ENCODE data around the gene SCN1A. TPM values are rescaled to one million over a fixed set of nuclear protein-coding genes. Genes with fewer than 3 reads are reported as not detected.

Gene SCN1A
- total and polyA plus RNA-seq, 2 donors (not counting 3 experiments of a cell fraction or from before 2014, with no cell fraction given) = not detected

DNA sequence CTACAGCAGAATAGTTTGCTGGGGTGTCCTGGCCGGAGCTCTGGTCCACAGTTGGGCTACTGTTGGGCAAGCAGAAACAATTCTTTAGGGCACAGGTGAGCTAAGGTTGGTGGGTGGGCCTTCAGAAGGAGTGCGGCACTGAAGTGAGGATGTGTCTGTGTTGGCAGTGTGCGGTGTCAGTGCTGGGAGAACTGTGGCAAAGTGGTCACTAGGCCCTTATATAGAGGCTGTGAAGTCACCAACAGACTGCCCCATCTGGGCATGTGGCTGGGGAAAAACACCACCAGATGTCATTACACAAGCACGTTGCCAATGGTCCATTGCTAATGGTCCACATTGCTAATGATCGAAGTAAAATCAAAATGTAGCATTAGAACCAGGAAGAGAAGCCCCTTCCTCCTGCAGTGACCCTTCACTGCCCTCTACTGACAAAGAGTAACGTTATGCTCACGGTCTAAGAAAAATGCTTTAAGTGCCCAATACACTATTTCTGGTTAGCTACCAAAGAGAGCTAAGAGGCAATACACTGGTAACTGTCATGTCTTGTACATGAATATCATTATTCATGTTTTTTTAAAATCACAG, 21.3 kb downstream of the SCN1A start:
- Histone ChIP-seq H3K9me3 (replicated peaks; ENCODE audit: control insufficient read depth, insufficient read depth, low read length) (no peaks in the 10 kb centered on the region), H3K79me2 (ENCODE audit: control insufficient read depth, insufficient read depth, low read length) (no peaks in the 10 kb centered on the region), H2AFZ (ENCODE audit: low read depth, low read length) (peak overlapping the region; percentile 0), H3K36me3 (ENCODE audit: control insufficient read depth in 2 of 2, extremely low read depth in 1 of 2, insufficient read depth in 2 of 2, low read length in 2 of 2) (no peaks in the 10 kb centered on the region), H3K27me3 (ENCODE audit: control insufficient read depth in 2 of 2, insufficient read depth in 2 of 2, low read length in 2 of 2) (no peaks in the 10 kb centered on the region), H3K9me1 (replicated peaks; ENCODE audit: control insufficient read depth, extremely low read depth, insufficient read depth, low read length) (no peaks in the 10 kb centered on the region), H4K20me1 (replicated peaks; ENCODE audit: control insufficient read depth, extremely low read depth, insufficient read depth, low read length) (no peaks in the 10 kb centered on the region), H3K9ac (replicated peaks; ENCODE audit: extremely low read depth, insufficient read depth, low read length) (no peak overlapping the region), H3K4me2 (ENCODE audit: insufficient read depth, low read length) (no peak overlapping the region), H3K27ac (ENCODE audit: insufficient read depth, low read depth, low read length) (no peak overlapping the region), H3K4me1 (ENCODE audit: control insufficient read depth, extremely low read depth, insufficient read depth, low read length) (no peaks in the 10 kb centered on the region), H3K4me3 (replicated peaks in 1 of 3; ENCODE audit: insufficient read depth in 1 of 3, low read depth in 1 of 3, low read length in 3 of 3) (no peak overlapping the region)
- no TSS peak for BruUV-seq (replicated peaks)
- peak; percentile 68 for DNase-seq (ENCODE audit: low read depth, low spot score)
- dilution Hi-C loops (cut with MboI; ENCODE audit: extremely low pct_ligation_motif_present, low sequenced_read_pairs) = no loop called here
- TF ChIP-seq POLR2A (IDR thresholded peaks at IDR 0.05; ENCODE audit: low read depth, low read length) = no peak
- TF ChIP-seq, protein P1, sequence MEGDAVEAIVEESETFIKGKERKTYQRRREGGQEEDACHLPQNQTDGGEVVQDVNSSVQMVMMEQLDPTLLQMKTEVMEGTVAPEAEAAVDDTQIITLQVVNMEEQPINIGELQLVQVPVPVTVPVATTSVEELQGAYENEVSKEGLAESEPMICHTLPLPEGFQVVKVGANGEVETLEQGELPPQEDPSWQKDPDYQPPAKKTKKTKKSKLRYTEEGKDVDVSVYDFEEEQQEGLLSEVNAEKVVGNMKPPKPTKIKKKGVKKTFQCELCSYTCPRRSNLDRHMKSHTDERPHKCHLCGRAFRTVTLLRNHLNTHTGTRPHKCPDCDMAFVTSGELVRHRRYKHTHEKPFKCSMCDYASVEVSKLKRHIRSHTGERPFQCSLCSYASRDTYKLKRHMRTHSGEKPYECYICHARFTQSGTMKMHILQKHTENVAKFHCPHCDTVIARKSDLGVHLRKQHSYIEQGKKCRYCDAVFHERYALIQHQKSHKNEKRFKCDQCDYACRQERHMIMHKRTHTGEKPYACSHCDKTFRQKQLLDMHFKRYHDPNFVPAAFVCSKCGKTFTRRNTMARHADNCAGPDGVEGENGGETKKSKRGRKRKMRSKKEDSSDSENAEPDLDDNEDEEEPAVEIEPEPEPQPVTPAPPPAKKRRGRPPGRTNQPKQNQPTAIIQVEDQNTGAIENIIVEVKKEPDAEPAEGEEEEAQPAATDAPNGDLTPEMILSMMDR (IDR thresholded peaks at IDR 0.05; ENCODE audit: extremely low read depth in 1 of 2, insufficient read depth in 1 of 2, low read depth in 1 of 2, low read length in 2 of 2) = peak; percentile 47 to 63
- ChIA-PET CTCF (interaction anchor here (0.6 to 2.6 kb wide), 20 partner anchors 9 to 1114 kb away, joined by 3 to 50 read pairs (median 4); partner anchors contain the start of genes SCN1A and TTC21B), POLR2A (no interaction called here)
- intact Hi-C loops (cut with micrococcal nuclease) = loop anchor here (1.0 kb wide), 3 partner anchors 22 to 152 kb away; partner anchors contain the start of gene SCN1A
- no peak for FAIRE-seq

DNA sequence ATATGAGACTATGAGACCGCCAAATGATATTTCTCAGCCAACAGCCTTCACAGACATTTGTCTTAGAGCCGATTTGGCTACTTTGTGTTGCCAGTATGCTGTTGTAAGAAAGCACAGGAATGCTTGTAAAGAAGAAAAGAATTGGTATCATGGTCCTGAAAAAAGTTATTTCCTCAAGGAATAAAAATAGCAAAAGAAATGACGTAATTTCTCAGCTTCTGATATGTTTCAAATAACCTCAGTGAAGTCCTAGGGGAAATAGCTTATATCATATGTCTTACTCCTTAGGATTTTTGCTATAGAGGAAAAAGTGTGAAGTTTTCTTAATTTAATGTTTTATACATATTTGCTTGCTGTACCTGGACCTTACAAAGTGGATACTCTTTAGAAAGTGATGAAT, 23.0 kb downstream of the SCN1A start:
- H3K9me1 ChIP-seq (replicated peaks; ENCODE audit: control insufficient read depth, extremely low read depth, insufficient read depth, low read length) = no peaks in the 10 kb centered on the region
- H4K20me1 ChIP-seq (replicated peaks; ENCODE audit: control insufficient read depth, extremely low read depth, insufficient read depth, low read length) = no peaks in the 10 kb centered on the region
- FAIRE-seq = no peak
- DNase-seq (ENCODE audit: low read depth, low spot score) = no peak
- no peaks in the 10 kb centered on the region for H3K4me1 ChIP-seq (ENCODE audit: control insufficient read depth, extremely low read depth, insufficient read depth, low read length)
- H3K79me2 ChIP-seq (ENCODE audit: control insufficient read depth, insufficient read depth, low read length) = no peaks in the 10 kb centered on the region
- intact Hi-C loops (cut with micrococcal nuclease) (no loop called here), dilution Hi-C loops (cut with MboI; ENCODE audit: extremely low pct_ligation_motif_present, low sequenced_read_pairs) (no loop called here)
- H3K4me3 ChIP-seq (replicated peaks in 1 of 3; ENCODE audit: insufficient read depth in 1 of 3, low read depth in 1 of 3, low read length in 3 of 3) = no peak overlapping the region
- H3K4me2 ChIP-seq (ENCODE audit: insufficient read depth, low read length) = no peak overlapping the region
- no peak overlapping the region for H3K9ac ChIP-seq (replicated peaks; ENCODE audit: extremely low read depth, insufficient read depth, low read length)
- H3K9me3 ChIP-seq (replicated peaks; ENCODE audit: control insufficient read depth, insufficient read depth, low read length) = no peaks in the 10 kb centered on the region
- no peak overlapping the region for H3K27ac ChIP-seq (ENCODE audit: insufficient read depth, low read depth, low read length)
- H3K36me3 ChIP-seq (ENCODE audit: control insufficient read depth in 2 of 2, extremely low read depth in 1 of 2, insufficient read depth in 2 of 2, low read length in 2 of 2) = no peaks in the 10 kb centered on the region
- no peaks in the 10 kb centered on the region for H3K27me3 ChIP-seq (ENCODE audit: control insufficient read depth in 2 of 2, insufficient read depth in 2 of 2, low read length in 2 of 2)
- POLR2A ChIA-PET = no interaction called here
- no peak overlapping the region for H2AFZ ChIP-seq (ENCODE audit: low read depth, low read length)
- TF ChIP-seq MYC (IDR thresholded peaks at IDR 0.05; ENCODE audit: low read depth, low read length) = no peak
- no peak for TF ChIP-seq POLR2AphosphoS5 (IDR thresholded peaks at IDR 0.05; ENCODE audit: insufficient read depth, low read depth, low read length)
- no peak for TF ChIP-seq JUN (IDR thresholded peaks at IDR 0.05; ENCODE audit: borderline replicate concordance, insufficient read depth, insufficient read length, low read depth)
- TF ChIP-seq, protein P2, sequence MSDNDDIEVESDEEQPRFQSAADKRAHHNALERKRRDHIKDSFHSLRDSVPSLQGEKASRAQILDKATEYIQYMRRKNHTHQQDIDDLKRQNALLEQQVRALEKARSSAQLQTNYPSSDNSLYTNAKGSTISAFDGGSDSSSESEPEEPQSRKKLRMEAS (IDR thresholded peaks at IDR 0.05; ENCODE audit: insufficient read depth, insufficient read length) = no peak
- BruUV-seq (replicated peaks) = no TSS peak
- CTCF ChIA-PET = interaction anchor here (1.0 to 3.0 kb wide), 2 partner anchors 23 to 48 kb away, joined by 4 to 19 read pairs; partner anchors contain the start of gene SCN1A

All from endothelial cell of umbilical vein (primary cell).